IMR-90 (cell line): Measurements from ENCODE around the gene RASSF4. TPM values are rescaled to one million over a fixed set of nuclear protein-coding genes. Genes with fewer than 3 reads are reported as not detected.

Experiments used
- ATAC-seq: fragments of 200-7000 bp; cut with Tn5 transposase; 2 replicates; pipeline ENCODE4 v1.9.1; 2020; ENCODE audit warnings: low read depth, mild to moderate bottlenecking, moderate library complexity
- BruUV-seq: library from RNA; stranded (reverse); fragments of 400-500 nt; replicated peaks from 2 replicates; lab custom pipeline; 2021; lab: Mats Ljungman, UMichigan
- CTCF ChIA-PET: fragments of 300-600 bp; formaldehyde crosslinking; extraction: SDS; loops from one replicate; lab custom pipeline; 2021; ENCODE audit warnings: antibody characterized with exemption; lab: Yijun Ruan, JAX
- POLR2A ChIA-PET: fragments of 300-600 bp; sonication (Branson Sonifier 250); formaldehyde crosslinking; loops from one replicate; lab custom pipeline; 2022; ENCODE audit warnings: antibody characterized with exemption; ENCODE audit not compliant: unreplicated experiment; lab: Charles Lee
- DNase-seq: peaks from one replicate; pipeline ENCODE4 v3.0.0; 2013
- H2AFZ ChIP-seq: replicated peaks from 2 replicates; pipeline ENCODE3; 2013; ENCODE audit warnings: low read length, mild to moderate bottlenecking; ENCODE audit not compliant: poor library complexity
- H2AK5ac ChIP-seq: 2 replicates; pipeline ENCODE4 v1.6.1; 2013; ENCODE audit warnings: low read depth, low read length, inconsistent platforms
- H2AK9ac ChIP-seq: replicated peaks from 2 replicates; pipeline ENCODE3; 2013; ENCODE audit warnings: mild to moderate bottlenecking, low read depth, low read length, moderate library complexity; ENCODE audit not compliant: poor library complexity
- H2BK120ac ChIP-seq: 2 replicates; pipeline ENCODE4 v1.6.1; 2013; ENCODE audit warnings: low read depth, low read length, inconsistent platforms
- H2BK15ac ChIP-seq: 3 replicates; pipeline ENCODE4 v1.6.1; 2013; ENCODE audit warnings: low read depth, low read length, inconsistent platforms
- H2BK20ac ChIP-seq: 2 replicates; pipeline ENCODE4 v1.6.1; 2013; ENCODE audit warnings: low read depth, mild to moderate bottlenecking, inconsistent platforms, low read length, moderate library complexity
- H2BK5ac ChIP-seq: 2 replicates; pipeline ENCODE4 v1.6.1; 2013; ENCODE audit warnings: mild to moderate bottlenecking, low read depth, low read length, inconsistent platforms; ENCODE audit not compliant: poor library complexity, severe bottlenecking
- H3K14ac ChIP-seq: replicated peaks from 2 replicates; pipeline ENCODE4 v1.6.1; 2013; ENCODE audit warnings: low read depth, low read length, inconsistent platforms
- H3K18ac ChIP-seq: 2 replicates; pipeline ENCODE4 v1.6.1; 2013; ENCODE audit warnings: low read depth, low read length, control low read depth
- H3K23ac ChIP-seq: 2 replicates; pipeline ENCODE4 v1.6.1; 2013; ENCODE audit warnings: low read depth, low read length, inconsistent platforms
- H3K27ac ChIP-seq: 2 replicates; pipeline ENCODE4 v1.5.1; 2013; ENCODE audit warnings: mild to moderate bottlenecking, control low read depth, low read length; ENCODE audit not compliant: insufficient read depth
- H3K27me3 ChIP-seq: 2 replicates; pipeline ENCODE4 v1.6.1; 2013; ENCODE audit warnings: low read length; ENCODE audit not compliant: control insufficient read depth, insufficient read depth
- H3K36me3 ChIP-seq: 2 replicates; pipeline ENCODE4 v1.6.1; 2013; ENCODE audit warnings: low read length, mixed read lengths; ENCODE audit not compliant: control insufficient read depth, insufficient read depth
- H3K4ac ChIP-seq: 2 replicates; pipeline ENCODE4 v1.6.1; 2013; ENCODE audit warnings: low read depth, low read length, inconsistent platforms
- H3K4me1 ChIP-seq: 2 replicates; pipeline ENCODE4 v1.6.1; 2013; ENCODE audit warnings: low read length, mixed read lengths; ENCODE audit not compliant: control insufficient read depth, insufficient read depth
- H3K4me2 ChIP-seq: 2 replicates; pipeline ENCODE4 v1.6.1; 2013; ENCODE audit warnings: low read depth, mild to moderate bottlenecking, control low read depth, low read length, moderate library complexity
- H3K4me3 ChIP-seq: 2 replicates; pipeline ENCODE4 v1.5.1; 2013; ENCODE audit warnings: low read depth, mild to moderate bottlenecking, control low read depth, low read length, moderate library complexity; ENCODE audit not compliant: insufficient read depth
- H3K56ac ChIP-seq: 2 replicates; pipeline ENCODE4 v1.6.1; 2013; ENCODE audit warnings: low read length, inconsistent platforms; ENCODE audit not compliant: insufficient read depth; ENCODE audit errors: extremely low read depth
- H3K79me1 ChIP-seq, 2 experiments: 2 replicates each; pipeline ENCODE4 v1.6.1; 2013; ENCODE audit warnings: low read length in 2 of 2, inconsistent platforms in 1 of 2, low read depth in 1 of 2
- H3K9ac ChIP-seq: 2 replicates; pipeline ENCODE4 v1.6.1; 2013; ENCODE audit warnings: low read depth, low read length, control low read depth
- H3K9me1 ChIP-seq: 2 replicates; pipeline ENCODE4 v1.6.1; 2013; ENCODE audit warnings: low read length, inconsistent platforms; ENCODE audit not compliant: insufficient read depth
- H3K9me3 ChIP-seq: 2 replicates; pipeline ENCODE4 v1.6.1; 2013; ENCODE audit warnings: low read length; ENCODE audit not compliant: control insufficient read depth, insufficient read depth
- H4K20me1 ChIP-seq: 2 replicates; pipeline ENCODE4 v1.6.1; 2013; ENCODE audit warnings: low read length, inconsistent platforms; ENCODE audit not compliant: insufficient read depth
- H4K5ac ChIP-seq: 2 replicates; pipeline ENCODE4 v1.6.1; 2013; ENCODE audit warnings: mild to moderate bottlenecking, low read depth, low read length, control low read depth
- H4K8ac ChIP-seq, 2 experiments: 2 replicates each; pipeline ENCODE4 v1.6.1; 2013; ENCODE audit warnings: low read depth in 2 of 2, low read length in 2 of 2, control low read depth in 1 of 2, inconsistent platforms in 1 of 2
- H4K91ac ChIP-seq: 2 replicates; pipeline ENCODE4 v1.6.1; 2013; ENCODE audit warnings: low read depth, low read length, inconsistent platforms; ENCODE audit not compliant: insufficient read depth
- BHLHE40 ChIP-seq: fragments of 150-350 bp; IDR thresholded peaks from 2 replicates; pipeline ENCODE4 v1.6.1; 2016; ENCODE audit warnings: mild to moderate bottlenecking, low read depth, low read length
- CEBPB ChIP-seq: IDR thresholded peaks from 2 replicates; pipeline ENCODE4 v1.6.1; 2012; ENCODE audit warnings: low read depth, low read length, improper control_type of control experiment
- CHD1 ChIP-seq: IDR thresholded peaks from 2 replicates; pipeline ENCODE4 v1.6.1; 2012; ENCODE audit warnings: low read depth, low read length, improper control_type of control experiment
- FOS ChIP-seq: fragments of 150-350 bp; IDR thresholded peaks from 2 replicates; pipeline ENCODE4 v1.6.1; 2016; ENCODE audit warnings: low read depth, low read length
- MAFK ChIP-seq: IDR thresholded peaks from 2 replicates; pipeline ENCODE4 v1.6.1; 2012; ENCODE audit warnings: low read depth, low read length, improper control_type of control experiment
- MAZ ChIP-seq: IDR thresholded peaks from 2 replicates; pipeline ENCODE4 v1.6.1; 2012; ENCODE audit warnings: low read depth, mild to moderate bottlenecking, low read length, improper control_type of control experiment, moderate library complexity, borderline replicate concordance
- MXI1 ChIP-seq: IDR thresholded peaks from 2 replicates; pipeline ENCODE4 v1.6.1; 2012; ENCODE audit warnings: low read depth, mild to moderate bottlenecking, low read length, moderate library complexity, borderline replicate concordance
- NFE2L2 ChIP-seq: fragments of 150-350 bp; IDR thresholded peaks from 2 replicates; pipeline ENCODE4 v1.6.1; 2016; ENCODE audit warnings: low read depth, mild to moderate bottlenecking, low read length
- POLR2A ChIP-seq: IDR thresholded peaks from 2 replicates; pipeline ENCODE4 v1.6.1; 2012; ENCODE audit warnings: mild to moderate bottlenecking, low read depth, low read length
- RAD21 ChIP-seq: IDR thresholded peaks from 2 replicates; pipeline ENCODE4 v1.6.1; 2012; ENCODE audit warnings: low read length, improper control_type of control experiment
- RCOR1 ChIP-seq: IDR thresholded peaks from 2 replicates; pipeline ENCODE4 v1.6.1; 2012; ENCODE audit warnings: mild to moderate bottlenecking, low read length, improper control_type of control experiment; ENCODE audit not compliant: insufficient replicate concordance
- RFX5 ChIP-seq: IDR thresholded peaks from 2 replicates; pipeline ENCODE4 v1.8.0; 2012; ENCODE audit warnings: low read depth, mild to moderate bottlenecking, low read length, moderate library complexity
- SMC3 ChIP-seq: fragments of 150-350 bp; IDR thresholded peaks from 2 replicates; pipeline ENCODE4 v1.6.1; 2016; ENCODE audit warnings: low read depth, mild to moderate bottlenecking, antibody characterized with exemption, low read length, moderate library complexity
- WGBS, 2 experiments: methylation state at CpG; one replicate each; pipeline versions ENCODE4 v1.1.5 to v1.1.7; 2013; ENCODE audit warnings: missing lambda C conversion rate in 2 of 2; ENCODE audit not compliant: insufficient read length in 1 of 2; ENCODE audit errors: extremely low coverage in 2 of 2; 5-methylcytosine and 5-hydroxymethylcytosine counted together
- dilution Hi-C: fragments of 300-500 bp; cut with HindIII; formaldehyde crosslinking; loops from one replicate; pipeline ENCODE4 v1.14.3; 2018; ENCODE audit warnings: low sequenced_read_pairs; ENCODE audit not compliant: unreplicated experiment
- in situ Hi-C: fragments of 300-500 bp; cut with MboI; formaldehyde crosslinking; loops from 3 replicates; pipeline ENCODE4 v1.14.3; 2019; ENCODE audit warnings: low sequenced_read_pairs, inconsistent platforms, mixed read lengths
- intact Hi-C: fragments of 100-400 bp; cut with micrococcal nuclease; formaldehyde crosslinking; loops from 2 replicates; pipeline ENCODE4 v1.10.0; 2022
- polyA plus RNA-seq, 3 experiments: library from polyadenylated mRNA; depleted of rRNA; stranded (reverse); fragments of >200 nt; gene quantifications; 2 replicates each; pipeline ENCODE4 v1.2.3, GENCODE V29; 2012; ENCODE audit warnings: low replicate concordance in 1 of 3
- total RNA-seq: library from RNA; depleted of rRNA; stranded (reverse); fragments of >200 nt; gene quantifications from 2 replicates; pipeline ENCODE4 v1.2.3, GENCODE V29; 2012
- TF ChIP-seq, protein P1 (sequence below): conservative IDR thresholded peaks from 2 replicates; pipeline ENCODE4 v1.5.1; 2012; ENCODE audit warnings: mild to moderate bottlenecking, low read depth, low read length, improper control_type of control experiment
- TF ChIP-seq, protein P2 (sequence below): fragments of 150-350 bp; IDR thresholded peaks from 2 replicates; pipeline ENCODE4 v1.6.1; 2017; ENCODE audit warnings: mild to moderate bottlenecking, antibody characterized with exemption, low read length, low read depth
- TF ChIP-seq, protein P3 (sequence below): fragments of 150-350 bp; IDR thresholded peaks from 2 replicates; pipeline ENCODE4 v1.6.1; 2016; ENCODE audit warnings: low read depth, mild to moderate bottlenecking, low read length, moderate library complexity, borderline replicate concordance

RASSF4 gene
- total and polyA plus RNA-seq, 2 of the 4 experiments (the other 2 are of a cell fraction): 5.9 to 8.6 TPM

DNA sequence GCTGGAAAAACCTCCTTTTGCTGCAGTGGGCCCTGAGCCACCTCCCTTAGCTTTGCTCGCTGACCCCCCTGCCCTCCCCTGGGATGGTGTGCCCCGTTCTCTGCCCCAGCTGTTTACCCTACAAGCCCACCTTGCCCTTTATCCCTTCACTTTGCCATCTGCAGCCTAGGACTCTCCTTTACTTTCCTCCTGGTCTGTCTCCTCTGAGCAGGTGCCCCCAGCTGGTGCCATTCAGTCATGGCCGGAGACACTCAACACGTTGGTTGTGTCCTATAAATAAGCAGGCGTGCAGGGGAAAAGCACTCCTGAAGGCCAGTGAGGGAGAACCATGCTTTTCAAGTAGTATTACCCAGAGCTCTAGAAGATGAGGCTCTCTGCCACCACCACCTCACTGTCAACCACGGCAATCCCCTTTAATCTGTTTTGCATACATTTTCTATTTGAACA lies 6.1 kb downstream of the RASSF4 start:
- no CpG with 5 or more reads among the region's 6 CpGs for WGBS, 2 experiments
- in situ Hi-C loops: no loop called here
- no TSS peak for BruUV-seq

More for the DNA sequence above, 6.1 kb downstream of the RASSF4 start:
- Histone ChIP-seq H4K5ac (no peak overlapping the region), H3K14ac (no peak overlapping the region), H2BK20ac (no peak overlapping the region), H3K79me1 (peaks cover 0 to 12% of the 10 kb centered on the region in 2 experiments; a peak in 1 of 4 replicates), H4K8ac (no peak overlapping the region; a peak in 1 of 4 replicates), H2BK5ac (no peak overlapping the region), H3K4me2 (no peak overlapping the region), H3K36me3 (peaks cover 2% of the 10 kb centered on the region; the same call in 1 of the 2 replicates), H3K27ac (no peak overlapping the region), H2AK5ac (0 out of 2 replicates have a peak overlapping the region, but pooled peaks have one; percentile 39), H4K91ac (peak overlapping the region; percentile 27; the same call in 1 of the 2 replicates), H3K27me3 (no peaks in the 10 kb centered on the region), H3K4ac (peak overlapping the region; percentile 40; the same call in 1 of the 2 replicates), H2AK9ac (no peak overlapping the region), H3K23ac (no peak overlapping the region), H3K18ac (no peak overlapping the region), H3K56ac (no peak overlapping the region), H4K20me1 (no peaks in the 10 kb centered on the region), H3K9ac (no peak overlapping the region), H3K4me3 (no peak overlapping the region), H3K9me3 (no peaks in the 10 kb centered on the region), H2BK120ac (no peak overlapping the region), H3K9me1 (peaks cover 11% of the 10 kb centered on the region), H3K4me1 (peaks cover 33% of the 10 kb centered on the region), H2BK15ac (no peak overlapping the region), H2AFZ (no peak overlapping the region)
- ChIA-PET POLR2A (no interaction called here), CTCF (interaction anchor here (1.2 to 2.0 kb wide), 2 partner anchors 33 to 36 kb away, joined by 3 to 7 read pairs; no protein-coding TSS in a partner anchor)
- intact Hi-C loops: no loop called here
- no peak for ATAC-seq
- TF ChIP-seq, protein P1, sequence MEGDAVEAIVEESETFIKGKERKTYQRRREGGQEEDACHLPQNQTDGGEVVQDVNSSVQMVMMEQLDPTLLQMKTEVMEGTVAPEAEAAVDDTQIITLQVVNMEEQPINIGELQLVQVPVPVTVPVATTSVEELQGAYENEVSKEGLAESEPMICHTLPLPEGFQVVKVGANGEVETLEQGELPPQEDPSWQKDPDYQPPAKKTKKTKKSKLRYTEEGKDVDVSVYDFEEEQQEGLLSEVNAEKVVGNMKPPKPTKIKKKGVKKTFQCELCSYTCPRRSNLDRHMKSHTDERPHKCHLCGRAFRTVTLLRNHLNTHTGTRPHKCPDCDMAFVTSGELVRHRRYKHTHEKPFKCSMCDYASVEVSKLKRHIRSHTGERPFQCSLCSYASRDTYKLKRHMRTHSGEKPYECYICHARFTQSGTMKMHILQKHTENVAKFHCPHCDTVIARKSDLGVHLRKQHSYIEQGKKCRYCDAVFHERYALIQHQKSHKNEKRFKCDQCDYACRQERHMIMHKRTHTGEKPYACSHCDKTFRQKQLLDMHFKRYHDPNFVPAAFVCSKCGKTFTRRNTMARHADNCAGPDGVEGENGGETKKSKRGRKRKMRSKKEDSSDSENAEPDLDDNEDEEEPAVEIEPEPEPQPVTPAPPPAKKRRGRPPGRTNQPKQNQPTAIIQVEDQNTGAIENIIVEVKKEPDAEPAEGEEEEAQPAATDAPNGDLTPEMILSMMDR: no peak
- TF ChIP-seq MXI1: no peak
- TF ChIP-seq MAFK: no peak
- no peak for TF ChIP-seq NFE2L2
- TF ChIP-seq SMC3: no peak
- no peak for TF ChIP-seq CEBPB
- no peak for TF ChIP-seq POLR2A
- TF ChIP-seq, protein P2, sequence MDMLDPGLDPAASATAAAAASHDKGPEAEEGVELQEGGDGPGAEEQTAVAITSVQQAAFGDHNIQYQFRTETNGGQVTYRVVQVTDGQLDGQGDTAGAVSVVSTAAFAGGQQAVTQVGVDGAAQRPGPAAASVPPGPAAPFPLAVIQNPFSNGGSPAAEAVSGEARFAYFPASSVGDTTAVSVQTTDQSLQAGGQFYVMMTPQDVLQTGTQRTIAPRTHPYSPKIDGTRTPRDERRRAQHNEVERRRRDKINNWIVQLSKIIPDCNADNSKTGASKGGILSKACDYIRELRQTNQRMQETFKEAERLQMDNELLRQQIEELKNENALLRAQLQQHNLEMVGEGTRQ: no peak
- no peak for TF ChIP-seq MAZ
- no peak for TF ChIP-seq RAD21
- TF ChIP-seq RCOR1: no peak
- TF ChIP-seq CHD1: no peak
- no peak for TF ChIP-seq BHLHE40
- TF ChIP-seq RFX5: no peak
- TF ChIP-seq FOS: no peak
- TF ChIP-seq, protein P3, sequence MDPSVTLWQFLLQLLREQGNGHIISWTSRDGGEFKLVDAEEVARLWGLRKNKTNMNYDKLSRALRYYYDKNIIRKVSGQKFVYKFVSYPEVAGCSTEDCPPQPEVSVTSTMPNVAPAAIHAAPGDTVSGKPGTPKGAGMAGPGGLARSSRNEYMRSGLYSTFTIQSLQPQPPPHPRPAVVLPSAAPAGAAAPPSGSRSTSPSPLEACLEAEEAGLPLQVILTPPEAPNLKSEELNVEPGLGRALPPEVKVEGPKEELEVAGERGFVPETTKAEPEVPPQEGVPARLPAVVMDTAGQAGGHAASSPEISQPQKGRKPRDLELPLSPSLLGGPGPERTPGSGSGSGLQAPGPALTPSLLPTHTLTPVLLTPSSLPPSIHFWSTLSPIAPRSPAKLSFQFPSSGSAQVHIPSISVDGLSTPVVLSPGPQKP: no peak
- no peak for DNase-seq
- dilution Hi-C loops: no loop called here
